ENCODE data around the gene UGT3A2. TPM values are rescaled to one million over a fixed set of nuclear protein-coding genes. Genes with fewer than 3 reads are reported as not detected.
"Not testable (repeated sequence)": the region's sequence is repeated elsewhere in the genome, so short reads cannot be mapped to it uniquely, and the experiment has no call there.

UGT3A2 gene
- total RNA-seq, 2 experiments from 2014 or later = not detected

DNA sequence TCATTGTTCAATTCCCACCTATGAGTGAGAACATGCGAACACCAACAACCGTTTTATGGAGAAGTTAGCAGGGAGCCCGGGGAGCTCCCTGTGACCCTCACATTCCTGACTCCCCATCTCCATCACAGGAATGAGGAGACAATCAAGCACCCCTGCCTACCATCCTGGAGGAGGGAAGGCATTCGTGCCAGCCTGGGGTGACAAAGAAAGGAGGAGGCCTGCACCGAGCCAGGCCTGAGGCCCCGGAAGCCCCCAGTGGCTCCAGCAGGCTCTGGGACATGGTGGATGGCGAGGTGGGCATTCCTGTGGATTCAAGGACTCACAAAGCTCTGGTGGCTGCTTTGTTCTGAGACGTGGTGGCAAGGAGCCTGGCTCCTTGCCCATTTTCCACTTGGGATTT, 39.0 kb downstream of the UGT3A2 start:
- no peak for DNase-seq
- Mint-ChIP-seq H3K9me3 (no peaks in the 10 kb centered on the region), H3K27ac (no peak overlapping the region), H3K36me3 (no peaks in the 10 kb centered on the region), H3K27me3 (peaks cover 2% of the 10 kb centered on the region), H3K4me3 (no peak overlapping the region), H3K4me1 (ENCODE audit: low read depth) (no peaks in the 10 kb centered on the region)
- ChIA-PET POLR2A (no interaction called here), CTCF (no interaction called here)
- intact Hi-C loops (cut with micrococcal nuclease) = no loop called here

DNA sequence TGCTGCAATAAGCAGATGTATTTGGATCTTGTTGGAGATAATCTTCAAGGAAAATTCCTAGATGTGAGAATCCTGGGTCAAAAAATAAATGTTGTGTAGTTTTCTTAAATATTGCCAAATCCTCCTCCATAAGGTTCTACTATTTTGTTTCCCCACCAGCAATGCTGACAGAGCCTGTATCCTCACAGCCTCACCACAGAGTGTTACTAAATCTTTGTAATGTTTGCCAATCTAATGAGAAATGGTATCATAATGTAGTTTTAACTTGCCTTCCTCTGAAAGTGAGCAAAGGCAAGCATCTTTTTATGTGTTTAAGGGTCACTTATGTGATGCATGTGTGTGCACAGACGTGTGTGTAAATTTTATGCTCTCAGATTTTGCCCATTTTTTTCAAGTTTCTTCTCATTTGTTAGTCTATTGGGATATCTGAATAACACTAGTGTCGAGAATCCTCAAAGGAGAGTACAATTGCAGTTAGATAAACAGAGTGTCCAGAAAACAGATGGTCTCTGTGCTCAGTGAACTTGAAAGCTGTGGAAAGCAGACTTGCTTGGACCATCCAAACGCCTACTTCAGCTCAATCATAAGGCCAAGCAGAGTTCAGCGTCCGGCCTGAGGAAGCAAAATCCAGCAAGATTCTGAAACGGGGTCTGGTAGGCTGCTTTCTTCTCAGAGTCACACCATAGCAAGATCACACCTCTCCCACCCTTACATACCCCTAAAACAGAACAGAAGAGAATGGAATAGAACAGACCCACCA, 39.8 kb downstream of the UGT3A2 start:
- DNase-seq = no peak
- ChIA-PET POLR2A (no interaction called here), CTCF (no interaction called here)
- Mint-ChIP-seq H3K27me3 (peaks cover 2% of the 10 kb centered on the region), H3K9me3 (no peaks in the 10 kb centered on the region), H3K36me3 (no peaks in the 10 kb centered on the region), H3K4me1 (ENCODE audit: low read depth) (no peaks in the 10 kb centered on the region), H3K4me3 (no peak overlapping the region), H3K27ac (no peak overlapping the region)
- intact Hi-C loops (cut with micrococcal nuclease) = no loop called here

DNA sequence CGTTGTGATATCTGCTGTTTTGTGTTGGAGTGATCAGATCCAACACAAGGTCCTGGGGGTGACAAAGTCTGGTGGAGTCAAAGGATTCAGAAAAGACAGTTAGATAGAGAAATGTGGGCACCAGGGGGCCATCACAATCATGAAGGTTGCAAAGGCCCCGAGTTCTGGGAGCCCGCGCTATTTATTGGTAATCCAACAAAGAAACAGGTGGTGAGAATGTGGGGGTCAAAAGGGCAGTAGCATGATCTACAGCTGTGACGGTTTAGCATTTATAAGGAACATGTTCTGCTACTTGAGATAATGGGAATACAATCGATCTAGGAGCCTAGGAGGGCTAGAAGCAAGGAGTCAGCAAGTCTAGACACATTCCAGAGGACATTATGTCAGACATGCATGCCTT, 44.4 kb downstream of the UGT3A2 start:
- DNase-seq; H3K27me3 Mint-ChIP-seq; H3K27ac Mint-ChIP-seq; H3K4me3 Mint-ChIP-seq; intact Hi-C loops (cut with micrococcal nuclease); H3K4me1 Mint-ChIP-seq (ENCODE audit: low read depth); H3K36me3 Mint-ChIP-seq; POLR2A ChIA-PET; H3K9me3 Mint-ChIP-seq: not testable (repeated sequence)
- CTCF ChIA-PET = interaction anchor here (0.7 kb wide), 1 partner anchor 871 kb away, joined by 3 read pairs; no protein-coding TSS in a partner anchor

DNA sequence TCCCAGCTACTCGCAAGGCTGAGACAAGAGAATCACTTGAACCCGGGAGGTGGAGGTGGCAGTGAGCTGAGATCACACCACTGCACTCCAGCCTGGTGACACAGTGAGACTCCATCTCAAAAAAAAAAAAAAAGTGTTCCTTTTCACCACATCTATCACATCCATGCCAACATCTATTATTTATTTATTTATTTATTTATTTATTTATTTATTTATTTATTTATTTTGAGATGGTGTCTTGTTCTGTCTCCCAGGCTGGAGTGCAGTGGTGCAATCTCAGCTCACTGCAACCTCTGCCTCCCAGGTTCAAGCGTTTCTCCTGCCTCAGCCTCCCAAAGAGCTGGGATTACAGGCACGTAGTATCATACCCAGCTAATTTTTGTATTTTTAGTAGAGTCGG, 47.1 kb downstream of the UGT3A2 start:
- H3K9me3 Mint-ChIP-seq = peaks cover 14% of the 10 kb centered on the region
- DNase-seq; intact Hi-C loops (cut with micrococcal nuclease); H3K36me3 Mint-ChIP-seq; H3K4me3 Mint-ChIP-seq; H3K4me1 Mint-ChIP-seq (ENCODE audit: low read depth); CTCF ChIA-PET; POLR2A ChIA-PET; H3K27ac Mint-ChIP-seq; H3K27me3 Mint-ChIP-seq: not testable (repeated sequence)

DNA sequence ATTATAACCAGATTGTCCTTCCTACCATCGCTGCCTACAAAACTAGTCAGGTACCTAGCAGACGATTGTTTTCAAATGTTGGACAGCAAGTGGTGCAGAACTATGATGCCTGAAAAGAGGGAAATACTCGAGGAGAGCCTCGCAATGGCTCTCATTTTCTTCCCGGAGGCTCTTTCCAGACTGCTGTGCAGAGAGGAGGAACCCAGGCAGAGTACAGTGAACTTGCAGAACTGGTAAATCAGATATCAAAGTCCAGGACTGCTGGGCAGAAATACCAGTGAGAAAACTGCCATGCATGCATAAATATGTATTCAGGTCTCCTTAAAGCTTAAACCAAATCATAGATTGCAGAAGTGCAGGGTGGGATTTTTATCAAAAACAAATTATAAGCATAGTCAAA, 49.1 kb downstream of the UGT3A2 start:
- DNase-seq = no peak
- CTCF ChIA-PET = interaction anchor here (1.2 kb wide), 1 partner anchor 248 kb away, joined by 3 read pairs; no protein-coding TSS in a partner anchor
- peaks cover 31% of the 10 kb centered on the region for H3K9me3 Mint-ChIP-seq

DNA sequence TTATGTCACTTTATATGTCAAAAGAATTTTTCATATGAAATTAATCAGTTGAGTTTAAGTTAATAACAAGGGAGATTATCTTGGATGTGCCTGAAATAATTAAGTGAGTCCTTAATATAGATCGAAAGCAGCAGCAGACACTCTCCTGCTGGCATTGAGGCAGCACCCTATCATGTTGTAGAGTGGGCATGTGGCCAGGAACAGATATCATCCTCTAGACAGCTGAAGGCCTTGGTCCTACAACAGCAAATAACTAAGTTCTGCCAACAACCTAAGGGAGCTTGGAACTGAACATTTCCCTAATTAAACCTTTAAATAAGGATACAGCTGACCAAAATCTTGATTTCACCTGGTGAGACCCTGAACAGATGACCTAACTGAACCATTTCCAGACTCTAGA, 49.7 kb downstream of the UGT3A2 start:
- Mint-ChIP-seq H3K4me3 (no peak overlapping the region), H3K9me3 (peaks cover 33% of the 10 kb centered on the region), H3K4me1 (ENCODE audit: low read depth) (no peaks in the 10 kb centered on the region), H3K27ac (no peak overlapping the region), H3K27me3 (peaks cover 5% of the 10 kb centered on the region), H3K36me3 (no peaks in the 10 kb centered on the region)
- intact Hi-C loops (cut with micrococcal nuclease) = no loop called here
- CTCF ChIA-PET = no interaction called here
- POLR2A ChIA-PET = no interaction called here
- DNase-seq = no peak

More for the DNA sequence above, 49.1 kb downstream of the UGT3A2 start:
- intact Hi-C loops (cut with micrococcal nuclease) = no loop called here
- Mint-ChIP-seq H3K27me3 (peaks cover 5% of the 10 kb centered on the region), H3K4me1 (ENCODE audit: low read depth) (no peaks in the 10 kb centered on the region), H3K27ac (no peak overlapping the region), H3K4me3 (no peak overlapping the region), H3K36me3 (no peaks in the 10 kb centered on the region)
- POLR2A ChIA-PET = no interaction called here

DNA sequence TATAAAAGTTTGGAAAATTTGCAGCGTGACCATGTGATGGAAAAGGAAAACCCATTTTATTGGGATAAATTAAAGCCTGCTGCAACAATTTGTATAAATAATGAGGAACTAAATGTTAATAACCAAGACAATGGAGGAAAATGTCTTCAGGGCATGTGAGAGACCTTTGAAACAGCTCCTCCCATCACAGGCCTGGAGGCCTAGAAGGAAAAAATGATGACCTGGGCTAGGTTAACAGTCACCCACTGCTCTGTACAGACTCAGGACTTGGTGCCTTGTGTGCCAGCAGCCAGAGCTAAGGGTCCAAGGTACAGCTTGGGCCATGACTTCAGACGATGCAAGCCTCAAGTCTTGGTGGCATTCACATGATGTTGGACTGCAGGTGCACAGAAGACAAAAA, 53.5 kb downstream of the UGT3A2 start:
- Mint-ChIP-seq H3K4me3 (no peak overlapping the region), H3K27ac (no peak overlapping the region), H3K27me3 (no peaks in the 10 kb centered on the region), H3K9me3 (peaks cover 45% of the 10 kb centered on the region), H3K4me1 (ENCODE audit: low read depth) (no peaks in the 10 kb centered on the region), H3K36me3 (no peaks in the 10 kb centered on the region)
- CTCF ChIA-PET = no interaction called here
- intact Hi-C loops (cut with micrococcal nuclease) = no loop called here
- POLR2A ChIA-PET = no interaction called here
- no peak for DNase-seq

DNA sequence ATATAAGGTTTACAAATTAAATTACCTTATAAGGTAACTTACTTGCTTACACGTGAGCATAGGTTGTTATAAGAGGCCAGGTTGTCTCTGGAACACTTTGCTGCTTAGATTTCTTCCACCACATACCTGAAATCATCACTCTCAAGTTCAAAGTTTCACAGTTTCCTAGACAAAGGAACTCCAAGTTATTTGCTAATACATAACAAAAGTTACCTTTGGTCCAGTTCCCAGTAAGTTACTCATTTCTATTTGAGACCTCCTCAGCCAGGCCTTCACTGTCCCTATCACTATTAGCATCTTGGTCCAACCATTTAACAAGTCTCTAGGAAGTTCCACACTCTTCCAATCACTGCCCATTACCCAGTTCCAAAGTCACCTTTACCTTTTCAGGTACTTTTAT, 57.0 kb downstream of the UGT3A2 start:
- Mint-ChIP-seq H3K27ac (no peak overlapping the region), H3K4me3 (no peak overlapping the region), H3K27me3 (no peaks in the 10 kb centered on the region), H3K36me3 (no peaks in the 10 kb centered on the region), H3K9me3 (peaks cover 32% of the 10 kb centered on the region), H3K4me1 (ENCODE audit: low read depth) (no peaks in the 10 kb centered on the region)
- POLR2A ChIA-PET = no interaction called here
- no peak for DNase-seq
- CTCF ChIA-PET = no interaction called here
- intact Hi-C loops (cut with micrococcal nuclease) = no loop called here

DNA sequence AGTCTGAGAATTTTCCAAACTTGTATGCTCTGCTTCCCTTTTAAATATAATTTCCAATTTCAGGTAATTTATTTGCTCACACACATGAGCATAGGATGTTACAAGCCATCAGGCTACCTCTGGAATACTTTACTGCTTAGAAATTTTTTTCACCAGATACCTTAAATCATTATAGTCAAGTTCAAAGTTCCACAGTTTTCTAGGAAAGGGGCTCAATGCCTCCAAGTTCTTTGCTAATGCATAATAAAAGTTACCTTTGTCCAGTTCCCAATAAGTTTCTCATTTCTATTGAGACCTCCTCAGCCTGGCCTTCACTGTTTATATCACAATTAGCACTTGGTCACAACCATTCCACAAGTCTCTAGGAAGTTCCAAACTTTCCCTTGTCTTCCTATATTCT, 59.3 kb downstream of the UGT3A2 start:
- Mint-ChIP-seq H3K27ac (no peak overlapping the region), H3K27me3 (peaks cover 5% of the 10 kb centered on the region), H3K36me3 (no peaks in the 10 kb centered on the region), H3K9me3 (peaks cover 13% of the 10 kb centered on the region), H3K4me3 (no peak overlapping the region), H3K4me1 (ENCODE audit: low read depth) (no peaks in the 10 kb centered on the region)
- intact Hi-C loops (cut with micrococcal nuclease) = no loop called here
- CTCF ChIA-PET = no interaction called here
- POLR2A ChIA-PET = no interaction called here
- no peak for DNase-seq

DNA sequence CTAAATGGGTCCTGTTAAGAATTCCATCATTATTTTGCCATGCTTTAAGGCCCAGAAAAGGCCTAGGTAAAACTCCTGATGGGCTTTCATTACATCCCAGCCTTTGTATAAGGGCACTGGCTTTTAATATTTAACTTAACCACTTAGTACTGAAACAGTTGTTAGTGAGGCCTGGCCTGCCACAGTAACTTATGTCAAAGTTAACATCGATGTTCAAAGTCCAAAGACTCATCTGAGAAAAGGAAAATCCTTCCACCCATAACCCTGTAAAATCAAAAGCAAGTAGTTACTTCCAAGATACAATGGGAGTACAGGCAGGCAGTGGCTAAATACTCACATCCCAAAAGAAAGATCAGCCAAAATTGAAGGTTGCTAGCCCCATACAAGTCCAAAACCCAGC, 60.5 kb downstream of the UGT3A2 start:
- intact Hi-C loops (cut with micrococcal nuclease) = no loop called here
- Mint-ChIP-seq H3K9me3 (peaks cover 13% of the 10 kb centered on the region), H3K27me3 (peaks cover 5% of the 10 kb centered on the region), H3K4me3 (no peak overlapping the region), H3K36me3 (no peaks in the 10 kb centered on the region), H3K27ac (no peak overlapping the region), H3K4me1 (ENCODE audit: low read depth) (no peaks in the 10 kb centered on the region)
- ChIA-PET CTCF (no interaction called here), POLR2A (no interaction called here)
- DNase-seq = no peak

DNA sequence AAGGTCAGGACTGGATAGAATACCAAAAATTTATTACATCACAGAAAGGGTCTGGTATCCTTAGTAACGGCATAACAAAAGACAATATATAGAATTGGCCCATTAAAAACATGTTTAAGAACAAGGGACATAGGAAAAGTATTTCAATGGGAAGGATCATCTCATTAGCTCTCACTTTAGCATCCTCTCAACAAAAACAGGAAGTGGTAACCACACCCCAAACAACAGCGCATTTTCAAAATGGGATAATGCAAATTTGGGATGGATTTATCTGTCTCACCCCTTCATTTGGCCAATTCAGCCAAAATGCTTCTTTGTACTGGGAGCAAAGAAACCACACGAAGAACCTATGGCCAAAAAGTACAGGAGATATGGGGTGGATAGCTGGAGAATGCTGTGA, 65.7 kb downstream of the UGT3A2 start:
- Mint-ChIP-seq H3K4me1 (ENCODE audit: low read depth) (no peaks in the 10 kb centered on the region), H3K27me3 (peaks cover 6% of the 10 kb centered on the region), H3K4me3 (no peak overlapping the region), H3K9me3 (no peaks in the 10 kb centered on the region), H3K27ac (no peak overlapping the region), H3K36me3 (no peaks in the 10 kb centered on the region)
- CTCF ChIA-PET = no interaction called here
- intact Hi-C loops (cut with micrococcal nuclease) = no loop called here
- DNase-seq = no peak
- POLR2A ChIA-PET = no interaction called here

DNA sequence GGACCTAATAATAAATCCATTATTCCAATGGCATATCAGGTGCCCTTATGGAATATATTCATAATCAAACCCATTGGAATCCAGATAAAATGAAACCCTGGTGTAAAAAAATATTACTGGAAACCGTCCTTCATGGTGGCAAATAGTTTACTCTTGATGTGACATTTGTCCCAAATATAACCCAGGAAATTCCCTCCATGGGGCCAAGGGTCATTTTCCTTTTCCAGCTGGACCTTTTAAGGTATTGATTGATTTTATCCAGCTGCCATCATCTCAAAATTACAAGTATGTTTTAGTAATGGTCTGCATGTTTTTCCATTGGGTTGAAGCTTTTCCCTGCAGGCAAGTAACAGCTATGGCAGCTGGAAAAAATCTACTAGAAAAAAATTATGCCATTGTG, 67.1 kb downstream of the UGT3A2 start:
- ChIA-PET POLR2A (no interaction called here), CTCF (interaction anchor here (0.6 kb wide), 1 partner anchor 1221 kb away, joined by 3 read pairs; no protein-coding TSS in a partner anchor)
- H3K36me3 Mint-ChIP-seq = no peaks in the 10 kb centered on the region
- DNase-seq = no peak
- H3K27me3 Mint-ChIP-seq = peaks cover 6% of the 10 kb centered on the region
- intact Hi-C loops (cut with micrococcal nuclease) = no loop called here
- no peak overlapping the region for H3K27ac Mint-ChIP-seq
- no peak overlapping the region for H3K4me3 Mint-ChIP-seq
- H3K9me3 Mint-ChIP-seq = no peaks in the 10 kb centered on the region
- H3K4me1 Mint-ChIP-seq (ENCODE audit: low read depth) = no peaks in the 10 kb centered on the region

DNA sequence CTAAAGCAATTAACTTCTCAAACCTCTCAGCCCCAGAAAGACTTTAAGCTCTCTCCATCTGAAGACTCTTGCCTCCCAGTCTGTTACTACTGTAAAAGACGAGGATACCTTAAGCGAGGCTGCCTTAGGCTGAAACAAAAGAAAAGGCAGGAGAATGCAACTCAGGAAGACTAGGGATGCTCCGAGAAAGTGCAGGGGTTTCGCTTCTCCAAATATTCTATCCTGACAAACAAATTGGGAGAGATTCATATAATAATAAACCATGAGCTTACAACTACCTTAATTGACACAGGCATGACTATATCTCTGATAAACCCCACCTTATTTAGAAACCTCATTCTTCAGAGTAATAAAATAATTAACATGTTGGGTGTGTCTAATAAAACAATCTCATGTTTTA, 70.6 kb downstream of the UGT3A2 start:
- H3K4me1 Mint-ChIP-seq (ENCODE audit: low read depth) = no peaks in the 10 kb centered on the region
- intact Hi-C loops (cut with micrococcal nuclease) = no loop called here
- H3K27ac Mint-ChIP-seq = no peak overlapping the region
- no peak for DNase-seq
- no peaks in the 10 kb centered on the region for H3K9me3 Mint-ChIP-seq
- CTCF ChIA-PET = no interaction called here
- POLR2A ChIA-PET = no interaction called here
- peaks cover 12% of the 10 kb centered on the region for H3K27me3 Mint-ChIP-seq
- H3K36me3 Mint-ChIP-seq = no peaks in the 10 kb centered on the region
- H3K4me3 Mint-ChIP-seq = no peak overlapping the region
